BE2C (cell line): ENCODE data around the gene ACOT7.
"Not testable (repeated sequence)": the region's sequence is repeated elsewhere in the genome, so short reads cannot be mapped to it uniquely, and the experiment has no call there.

ENCODE experiments used
- DNase-seq: peaks from one replicate; pipeline ENCODE4 v3.0.0-alpha.2; 2020
- H3K27me3 ChIP-seq: fragments of 250-450 bp; sonication (Bioruptor Pico); 2 replicates; pipeline ENCODE4 v1.5.1; 2020; ENCODE audit warnings: mild to moderate bottlenecking
- H3K36me3 ChIP-seq: fragments of 250-450 bp; sonication (Bioruptor Pico); 2 replicates; pipeline ENCODE4 v1.5.1; 2020; ENCODE audit warnings: mild to moderate bottlenecking
- H3K4me1 ChIP-seq: fragments of 250-450 bp; sonication (Bioruptor Pico); 2 replicates; pipeline ENCODE4 v1.5.1; 2020
- H3K4me3 ChIP-seq: 2 replicates; pipeline ENCODE4 v1.5.1; 2011; ENCODE audit warnings: low read depth, low read length
- H3K9me3 ChIP-seq: fragments of 250-450 bp; sonication (Bioruptor Pico); 2 replicates; pipeline ENCODE4 v1.5.1; 2020
- CTCF ChIP-seq: IDR thresholded peaks from 2 replicates; pipeline ENCODE4 v1.5.1; 2012; ENCODE audit warnings: mild to moderate bottlenecking, low read depth, low read length

The ACOT7 gene

GRCh38 chr1:6222636-6223035 lies 170.9 kb downstream of the ACOT7 start:
- H3K4me1 ChIP-seq: no peaks in the 10 kb centered on the region
- no peak overlapping the region for H3K4me3 ChIP-seq
- DNase-seq: no peak
- no peaks in the 10 kb centered on the region for H3K9me3 ChIP-seq
- no peaks in the 10 kb centered on the region for H3K27me3 ChIP-seq
- TF ChIP-seq CTCF: no peak
- H3K36me3 ChIP-seq: peaks cover 23% of the 10 kb centered on the region

GRCh38 chr1:6221210-6221784 lies 172.3 kb downstream of the ACOT7 start:
- H3K36me3 ChIP-seq: peaks cover 23% of the 10 kb centered on the region

GRCh38 chr1:6220236-6220635 lies 173.3 kb downstream of the ACOT7 start:
- Histone ChIP-seq H3K4me3 (no peak overlapping the region), H3K4me1 (no peaks in the 10 kb centered on the region)
- no peak for TF ChIP-seq CTCF

More at GRCh38 chr1:6221210-6221784, 172.3 kb downstream of the ACOT7 start:
- TF ChIP-seq CTCF: no peak
- no peak for DNase-seq
- Histone ChIP-seq H3K27me3 (no peaks in the 10 kb centered on the region), H3K4me3 (no peak overlapping the region), H3K4me1 (no peaks in the 10 kb centered on the region), H3K9me3 (no peaks in the 10 kb centered on the region)

GRCh38 chr1:6219641-6220040 lies 173.9 kb downstream of the ACOT7 start:
- H3K9me3 ChIP-seq, H3K4me1 ChIP-seq, H3K4me3 ChIP-seq, DNase-seq, H3K27me3 ChIP-seq: not testable (repeated sequence)
- H3K36me3 ChIP-seq: peaks cover 14% of the 10 kb centered on the region

More at GRCh38 chr1:6220236-6220635, 173.3 kb downstream of the ACOT7 start:
- H3K9me3 ChIP-seq: no peaks in the 10 kb centered on the region
- DNase-seq: no peak
- H3K36me3 ChIP-seq: peaks cover 20% of the 10 kb centered on the region
- no peaks in the 10 kb centered on the region for H3K27me3 ChIP-seq

- no peak for DNase-seq
- H3K4me3 ChIP-seq: no peak overlapping the region
- no peaks in the 10 kb centered on the region for H3K27me3 ChIP-seq
Measured at GRCh38 chr1:6218375-6219164, 175.0 kb downstream of the ACOT7 start.

More at GRCh38 chr1:6218375-6219164, 175.0 kb downstream of the ACOT7 start:
- H3K4me1 ChIP-seq: no peaks in the 10 kb centered on the region
- no peaks in the 10 kb centered on the region for H3K9me3 ChIP-seq
- no peak for TF ChIP-seq CTCF
- H3K36me3 ChIP-seq: peaks cover 6% of the 10 kb centered on the region
